ENCODE results near the gene U2AF1L4.

GRCh38 chr19:35713506-35713850 is 31.7 kb downstream of the U2AF1L4 start:
- TF ChIP-seq POLR2A (IDR thresholded peaks at IDR 0.05) (no peak), CTCF (IDR thresholded peaks at IDR 0.05) (no peak)
